GM10248 (cell line): ENCODE results near the gene TEKT5.

Experiments used
- CTCF ChIA-PET: fragments of 300-600 bp; sonication (Branson Sonifier 250); formaldehyde crosslinking; extraction: SDS; loops from one replicate; lab custom pipeline; 2021; ENCODE audit warnings: antibody characterized with exemption; lab: Yijun Ruan, JAX
- POLR2A ChIA-PET: fragments of 350-650 bp; sonication (Branson Sonifier 250); formaldehyde crosslinking; extraction: SDS; loops from one replicate; lab custom pipeline; 2020; ENCODE audit warnings: antibody characterized with exemption; lab: Yijun Ruan, JAX
- DNase-seq: peaks from one replicate; pipeline ENCODE4 v3.0.0; 2012; ENCODE audit errors: extremely low spot score
- TF ChIP-seq, protein P1 (sequence below): IDR thresholded peaks from 2 replicates; pipeline ENCODE4 v1.5.1; 2012; ENCODE audit warnings: mild to moderate bottlenecking, low read depth; ENCODE audit errors: extremely low read depth, missing control alignments, control extremely low read depth

Gene TEKT5

DNA sequence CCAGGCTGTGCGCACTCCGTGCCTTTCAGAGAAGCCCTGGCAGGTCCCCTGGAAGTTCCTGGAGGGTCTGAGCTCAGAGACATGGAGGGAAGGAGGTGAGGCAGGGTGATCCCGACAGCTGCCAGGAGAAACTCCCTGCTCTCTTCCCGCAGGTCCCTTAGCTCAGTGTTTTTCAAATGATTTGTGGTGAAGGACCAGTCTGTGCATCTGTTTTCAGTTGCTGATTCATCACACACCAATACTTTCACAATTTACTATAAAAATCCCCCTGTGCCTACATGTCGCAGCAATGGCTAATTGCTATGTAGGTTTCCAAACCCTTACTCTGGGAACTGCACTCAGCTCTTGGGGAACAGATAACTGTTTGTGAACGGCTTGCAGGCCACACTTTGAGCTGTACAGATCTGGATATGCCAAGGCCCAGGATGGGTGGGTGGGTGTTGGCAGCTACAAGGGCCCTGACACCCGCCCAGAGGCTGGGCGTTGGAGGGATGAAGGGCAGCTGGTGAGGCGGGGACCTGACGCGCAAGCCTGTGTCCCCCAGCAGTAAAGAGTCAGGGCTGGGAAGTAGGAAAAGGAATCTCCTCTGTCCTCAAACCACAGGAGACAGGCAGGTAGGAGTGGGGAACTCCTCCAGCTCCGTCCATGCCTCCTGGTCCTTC lies 93.8 kb downstream of the TEKT5 start:
- POLR2A ChIA-PET = no interaction called here
- TF ChIP-seq, protein P1, sequence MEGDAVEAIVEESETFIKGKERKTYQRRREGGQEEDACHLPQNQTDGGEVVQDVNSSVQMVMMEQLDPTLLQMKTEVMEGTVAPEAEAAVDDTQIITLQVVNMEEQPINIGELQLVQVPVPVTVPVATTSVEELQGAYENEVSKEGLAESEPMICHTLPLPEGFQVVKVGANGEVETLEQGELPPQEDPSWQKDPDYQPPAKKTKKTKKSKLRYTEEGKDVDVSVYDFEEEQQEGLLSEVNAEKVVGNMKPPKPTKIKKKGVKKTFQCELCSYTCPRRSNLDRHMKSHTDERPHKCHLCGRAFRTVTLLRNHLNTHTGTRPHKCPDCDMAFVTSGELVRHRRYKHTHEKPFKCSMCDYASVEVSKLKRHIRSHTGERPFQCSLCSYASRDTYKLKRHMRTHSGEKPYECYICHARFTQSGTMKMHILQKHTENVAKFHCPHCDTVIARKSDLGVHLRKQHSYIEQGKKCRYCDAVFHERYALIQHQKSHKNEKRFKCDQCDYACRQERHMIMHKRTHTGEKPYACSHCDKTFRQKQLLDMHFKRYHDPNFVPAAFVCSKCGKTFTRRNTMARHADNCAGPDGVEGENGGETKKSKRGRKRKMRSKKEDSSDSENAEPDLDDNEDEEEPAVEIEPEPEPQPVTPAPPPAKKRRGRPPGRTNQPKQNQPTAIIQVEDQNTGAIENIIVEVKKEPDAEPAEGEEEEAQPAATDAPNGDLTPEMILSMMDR = no peak
- CTCF ChIA-PET = interaction anchor here (0.7 to 1.7 kb wide), 3 partner anchors 9 to 136 kb away, joined by 3 to 5 read pairs (median 3); no protein-coding TSS in a partner anchor
- DNase-seq = peak; percentile 56

DNA sequence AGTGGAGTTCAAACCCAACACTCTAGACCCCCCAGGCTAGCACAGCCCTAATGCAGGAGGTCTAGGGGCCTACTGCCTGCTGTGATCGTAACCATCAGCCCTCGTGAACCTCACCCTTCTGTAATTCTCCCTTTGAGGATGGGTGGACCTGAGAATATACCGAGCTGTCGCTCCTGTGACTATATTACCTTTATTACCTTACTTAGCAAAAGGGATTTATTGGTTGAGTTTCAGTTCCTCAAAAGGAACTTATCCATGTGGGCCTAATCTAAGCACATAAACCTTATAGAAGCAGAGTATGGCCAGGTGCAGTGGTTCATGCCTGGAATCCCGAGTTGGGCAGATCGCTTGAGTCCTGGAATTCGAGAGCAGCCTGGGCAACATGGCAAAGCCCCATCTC lies 95.1 kb downstream of the TEKT5 start:
- CTCF ChIA-PET = interaction anchor here (1.5 kb wide), 1 partner anchor 10 kb away, joined by 3 read pairs; no protein-coding TSS in a partner anchor
- TF ChIP-seq, protein P1 = no peak
- no peak for DNase-seq
- POLR2A ChIA-PET = no interaction called here

DNA sequence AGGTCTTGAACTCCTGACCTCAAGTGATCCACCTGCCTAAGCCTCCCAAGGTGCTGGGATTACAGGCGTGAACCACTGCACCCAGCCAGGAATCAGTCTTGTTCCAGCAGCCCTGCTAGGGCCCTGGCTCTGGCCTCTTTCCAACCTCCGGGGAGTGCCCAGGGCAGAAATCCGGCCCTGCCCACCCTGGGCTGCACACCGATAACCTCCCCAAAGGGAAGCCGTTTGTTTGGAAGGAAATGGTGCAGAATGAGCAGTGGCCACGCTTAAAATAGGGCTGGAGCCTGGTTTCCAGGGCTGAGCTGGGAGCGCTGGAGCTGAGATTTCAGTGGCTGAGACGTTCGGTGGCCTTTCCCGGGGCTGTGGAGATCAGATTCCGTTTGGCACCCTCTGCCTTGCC lies 96.6 kb downstream of the TEKT5 start:
- ChIA-PET POLR2A (no interaction called here), CTCF (interaction anchor here (1.2 kb wide), 1 partner anchor 9 kb away, joined by 3 read pairs; no protein-coding TSS in a partner anchor)
- TF ChIP-seq, protein P1 = no peak

DNA sequence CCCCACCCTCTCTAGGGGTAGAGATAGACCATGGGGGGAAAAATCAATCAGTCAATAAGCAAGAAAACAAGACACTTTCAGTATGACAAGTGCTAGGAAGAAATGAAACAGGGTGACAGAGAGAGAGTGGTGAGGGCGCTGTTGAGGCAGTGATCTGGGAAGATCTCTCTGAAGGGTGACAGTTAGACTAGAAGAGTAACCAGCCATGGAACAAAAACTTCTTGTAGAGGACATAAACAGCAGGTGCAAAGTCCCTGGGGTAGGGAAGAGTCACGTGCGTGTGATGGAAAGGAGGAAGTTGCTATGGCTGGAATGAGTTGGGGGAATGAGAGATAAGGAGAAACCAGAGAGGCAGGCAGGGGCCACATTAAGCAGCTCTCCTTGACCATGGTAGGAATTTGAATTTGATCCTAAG lies 97.5 kb downstream of the TEKT5 start:
- peak; percentile 55 for DNase-seq
- ChIA-PET CTCF (interaction anchor here (1.1 to 1.5 kb wide), 2 partner anchors 11 to 36 kb away, joined by 3 read pairs; no protein-coding TSS in a partner anchor), POLR2A (no interaction called here)

More for the DNA sequence above, 96.6 kb downstream of the TEKT5 start:
- DNase-seq = no peak

DNA sequence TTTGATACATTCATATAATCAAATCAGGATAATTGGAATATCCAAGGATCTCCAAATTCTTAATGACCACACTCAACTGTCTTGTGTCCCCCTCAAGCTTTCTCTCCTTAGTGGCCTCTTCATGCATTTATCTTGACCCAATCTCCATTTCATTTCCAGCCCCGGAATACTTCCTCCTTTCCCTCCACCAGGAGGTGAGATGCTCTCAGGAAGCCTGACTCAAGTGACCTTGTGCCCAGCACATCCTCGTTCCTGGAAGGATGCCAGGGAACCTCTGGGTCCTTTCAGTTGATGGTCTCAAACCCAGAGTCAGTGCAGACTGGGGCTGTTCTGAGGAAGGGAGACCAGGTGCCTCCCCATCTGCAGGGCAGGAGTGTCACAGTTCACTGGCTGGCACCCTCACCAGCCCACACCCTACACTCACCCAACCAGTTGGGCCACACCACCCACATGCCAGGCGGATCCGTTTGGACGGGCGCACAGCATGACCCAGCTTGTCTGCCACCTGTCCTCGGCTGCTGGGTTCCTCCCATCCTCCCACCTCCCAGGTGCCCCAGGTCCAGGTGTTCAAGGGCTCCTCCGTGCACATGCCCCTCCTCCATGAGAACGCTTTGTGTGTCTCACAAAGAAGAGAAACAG lies 100.3 kb downstream of the TEKT5 start:
- no peak for DNase-seq
- CTCF ChIA-PET = interaction anchor here (1.7 kb wide), 1 partner anchor 14 kb away, joined by 5 read pairs; no protein-coding TSS in a partner anchor
- POLR2A ChIA-PET = no interaction called here
- TF ChIP-seq, protein P1 = no peak

More for the DNA sequence above, 97.5 kb downstream of the TEKT5 start:
- TF ChIP-seq, protein P1 = peak; percentile 14

DNA sequence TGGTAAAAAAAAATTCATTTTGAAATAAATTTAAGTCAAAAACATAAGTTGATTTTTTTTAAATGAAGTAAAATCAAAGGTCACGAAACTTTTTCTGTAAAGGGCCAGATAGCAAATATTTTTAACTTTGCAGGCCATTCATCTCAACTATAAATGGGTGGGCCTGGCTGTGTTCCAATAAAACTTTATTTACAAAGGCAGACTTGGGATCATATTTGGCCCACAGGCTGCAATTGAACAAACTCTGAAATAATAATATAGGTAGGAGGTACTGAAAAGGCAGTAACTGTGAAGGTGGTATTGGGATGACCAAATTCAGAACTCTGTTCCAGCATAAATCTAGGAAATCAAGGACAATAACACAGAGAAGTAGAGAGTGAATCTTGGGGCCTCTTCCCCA lies 102.1 kb downstream of the TEKT5 start:
- TF ChIP-seq, protein P1 = no peak
- DNase-seq = no peak
- POLR2A ChIA-PET = no interaction called here
- CTCF ChIA-PET = no interaction called here
